Lower lobe of right lung (tissue), 2 donors: ENCODE measurements around the gene PDLIM4. TPM values are rescaled to one million over a fixed set of nuclear protein-coding genes. Genes with fewer than 3 reads are reported as not detected.

Experiments
- ATAC-seq, 2 donors: fragments of 200-7000 bp; cut with Tn5 transposase; one replicate each; pipeline ENCODE4 v1.9.1; 2020 to 2022; ENCODE audit warnings: mild to moderate bottlenecking in 2 of 2, moderate library complexity in 2 of 2
- DNase-seq: peaks from one replicate; pipeline ENCODE4 v3.0.0-alpha.2; 2020
- H3K27ac ChIP-seq: fragments of 200-600 bp; one replicate; pipeline ENCODE4 v1.8.0; 2022
- H3K27me3 ChIP-seq: fragments of 200-600 bp; one replicate; pipeline ENCODE4 v1.8.0; 2022; ENCODE audit warnings: low read depth
- H3K36me3 ChIP-seq: fragments of 200-600 bp; one replicate; pipeline ENCODE4 v1.8.0; 2022; ENCODE audit warnings: mild to moderate bottlenecking
- H3K4me1 ChIP-seq: fragments of 200-600 bp; one replicate; pipeline ENCODE4 v1.8.0; 2022
- H3K4me3 ChIP-seq: fragments of 200-600 bp; one replicate; pipeline ENCODE4 v1.8.0; 2022; ENCODE audit warnings: mild to moderate bottlenecking
- H3K9me3 ChIP-seq: fragments of 200-600 bp; one replicate; pipeline ENCODE4 v1.8.0; 2022
- intact Hi-C: fragments of 100-400 bp; cut with DNase I; formaldehyde crosslinking; loops from one replicate; pipeline ENCODE4 v1.11.0; 2022
- microRNA-seq: library from miRNA; unstranded; fragments of <30 nt; microRNA quantifications from one replicate; pipeline ENCODE4 v1.2.0, GENCODE V29; 2020; ENCODE audit warnings: borderline number of aligned reads
- total RNA-seq: library from RNA; stranded (reverse); fragmentation: NEBNext Ultra II Directional; extraction: Animal tissue kit (Norgen Biotek cat#: 25700); gene quantifications from one replicate; pipeline ENCODE4 v1.2.1, GENCODE V29; 2021
- TF ChIP-seq, protein P1 (sequence below): fragments of 200-600 bp; IDR thresholded peaks from one replicate; pipeline ENCODE4 v1.8.0; 2022; ENCODE audit warnings: antibody characterized with exemption, mild to moderate bottlenecking
- donor health status: DM: no; HTN: yes; CAD: no; lungs with severe emphysema.

PDLIM4 gene
- total RNA-seq, 1 donor from 2014 or later, result 6.7 TPM

GRCh38 chr5:132313961-132314432, 56.5 kb downstream of the PDLIM4 start:
- Histone ChIP-seq H3K27ac (no peak overlapping the region), H3K4me1 (no peaks in the 10 kb centered on the region), H3K27me3 (no peaks in the 10 kb centered on the region), H3K9me3 (no peaks in the 10 kb centered on the region), H3K4me3 (no peak overlapping the region), H3K36me3 (no peaks in the 10 kb centered on the region)
- no peak for ATAC-seq
- TF ChIP-seq, protein P1, sequence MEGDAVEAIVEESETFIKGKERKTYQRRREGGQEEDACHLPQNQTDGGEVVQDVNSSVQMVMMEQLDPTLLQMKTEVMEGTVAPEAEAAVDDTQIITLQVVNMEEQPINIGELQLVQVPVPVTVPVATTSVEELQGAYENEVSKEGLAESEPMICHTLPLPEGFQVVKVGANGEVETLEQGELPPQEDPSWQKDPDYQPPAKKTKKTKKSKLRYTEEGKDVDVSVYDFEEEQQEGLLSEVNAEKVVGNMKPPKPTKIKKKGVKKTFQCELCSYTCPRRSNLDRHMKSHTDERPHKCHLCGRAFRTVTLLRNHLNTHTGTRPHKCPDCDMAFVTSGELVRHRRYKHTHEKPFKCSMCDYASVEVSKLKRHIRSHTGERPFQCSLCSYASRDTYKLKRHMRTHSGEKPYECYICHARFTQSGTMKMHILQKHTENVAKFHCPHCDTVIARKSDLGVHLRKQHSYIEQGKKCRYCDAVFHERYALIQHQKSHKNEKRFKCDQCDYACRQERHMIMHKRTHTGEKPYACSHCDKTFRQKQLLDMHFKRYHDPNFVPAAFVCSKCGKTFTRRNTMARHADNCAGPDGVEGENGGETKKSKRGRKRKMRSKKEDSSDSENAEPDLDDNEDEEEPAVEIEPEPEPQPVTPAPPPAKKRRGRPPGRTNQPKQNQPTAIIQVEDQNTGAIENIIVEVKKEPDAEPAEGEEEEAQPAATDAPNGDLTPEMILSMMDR, result no peak
- DNase-seq, result no peak
- intact Hi-C loops, result no loop called here

GRCh38 chr5:132315529-132316067, 58.1 kb downstream of the PDLIM4 start:
- Histone ChIP-seq H3K36me3 (no peaks in the 10 kb centered on the region), H3K27me3 (no peaks in the 10 kb centered on the region), H3K9me3 (no peaks in the 10 kb centered on the region), H3K27ac (no peak overlapping the region), H3K4me3 (no peak overlapping the region), H3K4me1 (no peaks in the 10 kb centered on the region)
- no peak for ATAC-seq
- TF ChIP-seq, protein P1, result no peak
- no peak for DNase-seq
- intact Hi-C loops, result no loop called here

GRCh38 chr5:132319975-132320374, 62.5 kb downstream of the PDLIM4 start:
- Histone ChIP-seq H3K4me1 (no peaks in the 10 kb centered on the region), H3K36me3 (no peaks in the 10 kb centered on the region), H3K9me3 (no peaks in the 10 kb centered on the region), H3K27me3 (no peaks in the 10 kb centered on the region), H3K27ac (no peak overlapping the region), H3K4me3 (no peak overlapping the region)
- intact Hi-C loops, result no loop called here
- TF ChIP-seq, protein P1, result no peak
- DNase-seq (no peak), ATAC-seq (no peak)

- intact Hi-C loops, result no loop called here
- Histone ChIP-seq H3K27me3 (no peaks in the 10 kb centered on the region), H3K27ac (no peak overlapping the region), H3K9me3 (no peaks in the 10 kb centered on the region), H3K4me1 (no peaks in the 10 kb centered on the region), H3K36me3 (no peaks in the 10 kb centered on the region), H3K4me3 (no peak overlapping the region)
- TF ChIP-seq, protein P1, result no peak
- ATAC-seq, result no peak
- no peak for DNase-seq
Observed at GRCh38 chr5:132321109-132321721, 63.7 kb downstream of the PDLIM4 start.

DNA sequence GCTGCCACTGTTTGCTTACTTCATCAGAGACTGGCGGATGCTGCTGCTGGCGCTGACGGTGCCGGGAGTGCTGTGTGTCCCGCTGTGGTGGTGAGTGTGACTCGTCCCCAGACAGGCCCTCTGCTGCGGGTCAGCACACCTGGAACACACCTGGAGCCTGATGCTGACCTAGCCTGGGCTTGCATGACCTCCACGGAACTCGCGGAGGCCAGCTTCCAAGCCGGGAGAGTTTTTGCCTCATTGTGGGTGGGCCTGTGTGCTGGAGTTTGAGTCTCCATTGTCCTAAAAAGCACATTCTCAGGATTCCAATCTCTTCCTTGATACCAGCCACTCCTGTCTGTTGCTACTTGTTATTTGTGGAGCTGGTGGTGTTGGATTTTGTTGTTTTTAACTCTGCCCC, 64.8 kb downstream of the PDLIM4 start:
- ATAC-seq (no peak), DNase-seq (no peak)
- intact Hi-C loops, result no loop called here
- TF ChIP-seq, protein P1, result no peak
- H3K4me3 ChIP-seq, result no peak overlapping the region
- H3K27me3 ChIP-seq, result no peaks in the 10 kb centered on the region
- H3K4me1 ChIP-seq, result no peaks in the 10 kb centered on the region
- no peaks in the 10 kb centered on the region for H3K9me3 ChIP-seq
- no peak overlapping the region for H3K27ac ChIP-seq
- no peaks in the 10 kb centered on the region for H3K36me3 ChIP-seq

Small RNA genes within 50 kb of the gene (microRNA-seq; reads per million reads assigned to microRNA genes)
- gene MIR6830, result not detected

Other genes starting within 250 kb of the PDLIM4 start
- gene ACSL6, start 246.0 kb upstream of the PDLIM4 start, total RNA-seq, result 0.59 TPM
- not detected for gene IL3, start 197.0 kb upstream of the PDLIM4 start, total RNA-seq
- gene CSF2, start 183.9 kb upstream of the PDLIM4 start, total RNA-seq, result 3.9 TPM
- 75.7 TPM for gene P4HA2, start 29.8 kb upstream of the PDLIM4 start, total RNA-seq
- 8.5 TPM for gene SLC22A4, start 36.7 kb downstream of the PDLIM4 start, total RNA-seq
- 12.6 TPM for gene SLC22A5, start 112.0 kb downstream of the PDLIM4 start, total RNA-seq
- 81.2 TPM for gene IRF1, start 233.1 kb downstream of the PDLIM4 start, total RNA-seq